Inferior parietal cortex (tissue), 1 donor: Measurements from ENCODE around the gene MBD6.

Experiments
- DNase-seq: peaks from one replicate; pipeline ENCODE4 v3.0.0-alpha.2; 2016; ENCODE audit errors: extremely low spot score

The MBD6 gene, protein sequence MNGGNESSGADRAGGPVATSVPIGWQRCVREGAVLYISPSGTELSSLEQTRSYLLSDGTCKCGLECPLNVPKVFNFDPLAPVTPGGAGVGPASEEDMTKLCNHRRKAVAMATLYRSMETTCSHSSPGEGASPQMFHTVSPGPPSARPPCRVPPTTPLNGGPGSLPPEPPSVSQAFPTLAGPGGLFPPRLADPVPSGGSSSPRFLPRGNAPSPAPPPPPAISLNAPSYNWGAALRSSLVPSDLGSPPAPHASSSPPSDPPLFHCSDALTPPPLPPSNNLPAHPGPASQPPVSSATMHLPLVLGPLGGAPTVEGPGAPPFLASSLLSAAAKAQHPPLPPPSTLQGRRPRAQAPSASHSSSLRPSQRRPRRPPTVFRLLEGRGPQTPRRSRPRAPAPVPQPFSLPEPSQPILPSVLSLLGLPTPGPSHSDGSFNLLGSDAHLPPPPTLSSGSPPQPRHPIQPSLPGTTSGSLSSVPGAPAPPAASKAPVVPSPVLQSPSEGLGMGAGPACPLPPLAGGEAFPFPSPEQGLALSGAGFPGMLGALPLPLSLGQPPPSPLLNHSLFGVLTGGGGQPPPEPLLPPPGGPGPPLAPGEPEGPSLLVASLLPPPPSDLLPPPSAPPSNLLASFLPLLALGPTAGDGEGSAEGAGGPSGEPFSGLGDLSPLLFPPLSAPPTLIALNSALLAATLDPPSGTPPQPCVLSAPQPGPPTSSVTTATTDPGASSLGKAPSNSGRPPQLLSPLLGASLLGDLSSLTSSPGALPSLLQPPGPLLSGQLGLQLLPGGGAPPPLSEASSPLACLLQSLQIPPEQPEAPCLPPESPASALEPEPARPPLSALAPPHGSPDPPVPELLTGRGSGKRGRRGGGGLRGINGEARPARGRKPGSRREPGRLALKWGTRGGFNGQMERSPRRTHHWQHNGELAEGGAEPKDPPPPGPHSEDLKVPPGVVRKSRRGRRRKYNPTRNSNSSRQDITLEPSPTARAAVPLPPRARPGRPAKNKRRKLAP

DNA sequence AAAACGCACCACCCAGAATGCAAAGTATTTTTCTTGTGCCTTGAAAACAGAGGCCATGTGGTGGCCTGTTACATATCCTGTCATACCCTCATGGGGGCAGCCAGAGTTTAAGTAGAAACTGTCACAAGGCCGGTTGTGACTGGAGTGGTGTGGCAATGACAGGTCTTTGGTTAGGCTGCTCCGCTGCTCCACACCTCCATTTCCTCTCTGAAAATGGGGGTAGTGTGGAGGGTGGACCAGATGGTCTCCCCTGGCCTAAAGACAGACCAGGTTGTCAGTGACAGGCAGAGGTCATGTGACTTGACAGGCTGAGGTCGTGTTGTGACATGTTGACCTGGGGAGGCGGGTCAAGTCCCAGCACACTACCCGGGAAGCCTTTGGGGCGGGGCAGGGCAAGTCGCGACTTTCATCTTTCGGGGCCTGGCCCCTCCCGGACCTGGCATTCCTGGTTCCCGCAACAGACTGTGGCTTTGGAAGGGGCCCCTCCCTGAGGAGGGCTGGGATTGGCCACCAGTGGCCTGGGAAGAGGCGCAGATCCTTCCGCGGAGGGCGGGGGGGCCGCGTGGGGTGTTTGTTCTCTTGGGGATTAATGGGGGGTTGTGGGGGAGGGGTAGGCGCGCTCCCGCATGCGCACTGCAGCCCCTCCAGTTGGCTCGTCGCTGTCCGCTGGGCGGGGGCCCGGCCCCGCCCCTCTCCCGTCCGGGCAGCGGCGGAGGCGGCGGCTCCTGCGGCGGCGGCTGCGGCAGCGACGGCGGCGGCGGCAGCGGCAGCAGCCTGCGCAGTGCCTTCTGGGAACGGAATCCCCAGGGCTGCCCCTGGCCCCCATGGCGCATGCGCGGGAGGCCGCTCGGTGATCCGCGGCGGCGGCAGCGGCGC, at the start of gene MBD6:
TSS of gene MBD6 (plus strand) at position 814 of the 876 bp plus-strand sequence. CDS start 1,480 bp downstream, outside the sequence.
- peak; percentile 78 for DNase-seq

DNA sequence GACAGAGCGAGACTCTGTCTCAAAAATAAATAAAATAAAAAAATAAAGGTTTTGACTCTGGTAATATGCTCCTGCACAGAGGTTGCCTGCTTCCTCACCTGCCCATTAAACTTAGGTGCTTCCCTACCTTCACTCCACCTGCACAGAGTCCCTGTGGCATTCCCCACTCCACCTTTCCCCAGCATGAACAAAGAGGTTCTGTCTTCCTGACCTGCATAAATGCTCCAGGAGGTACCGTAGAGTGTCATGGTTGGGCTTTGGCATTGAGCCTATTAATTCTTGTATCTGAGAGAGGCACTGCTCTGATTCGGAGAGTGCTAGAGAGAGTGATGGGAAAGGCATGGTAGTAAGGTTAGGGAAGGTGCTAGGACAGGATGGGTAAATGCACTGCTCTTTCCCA, 49.2 kb upstream of the MBD6 start:
- DNase-seq: no peak

DNA sequence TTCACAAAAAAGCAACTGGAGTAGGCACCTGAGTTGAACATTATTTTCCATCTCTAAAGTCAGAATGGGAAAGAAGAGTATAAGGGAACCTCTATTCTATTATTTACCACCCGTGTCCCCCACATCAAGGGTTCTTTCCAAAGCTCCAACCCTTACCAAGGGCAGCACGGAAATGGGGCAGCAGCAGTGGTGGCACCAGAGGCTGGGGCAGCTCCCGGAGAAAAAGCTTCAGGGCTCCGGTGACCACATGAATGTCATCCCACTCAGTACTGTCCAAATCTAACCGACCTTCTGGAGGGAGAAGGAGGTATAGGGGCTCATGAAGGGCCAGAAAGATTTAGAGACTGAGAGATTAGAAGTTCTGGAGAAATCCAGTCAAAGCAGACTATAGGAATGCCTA, 48.7 kb upstream of the MBD6 start:
- DNase-seq: no peak

DNA sequence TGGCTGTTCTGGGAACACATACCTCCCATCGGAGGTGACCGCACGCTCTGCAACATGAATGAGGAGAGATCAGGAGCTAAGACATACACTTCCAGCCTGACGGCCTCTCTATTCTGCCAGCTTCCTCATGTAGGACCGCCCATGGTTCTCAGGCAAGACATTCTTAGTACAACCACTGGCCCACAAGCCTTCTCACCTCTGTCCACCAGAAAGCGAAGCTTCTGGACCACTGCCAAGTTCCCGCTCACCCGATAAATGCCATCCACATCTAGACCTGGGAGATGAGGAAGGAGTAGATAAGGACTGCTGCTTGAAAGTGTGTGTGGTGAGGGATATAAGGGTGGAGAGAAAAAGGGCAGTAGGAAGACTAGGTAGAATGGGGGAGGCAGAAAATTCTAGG, 48.2 kb upstream of the MBD6 start:
- DNase-seq: no peak

DNA sequence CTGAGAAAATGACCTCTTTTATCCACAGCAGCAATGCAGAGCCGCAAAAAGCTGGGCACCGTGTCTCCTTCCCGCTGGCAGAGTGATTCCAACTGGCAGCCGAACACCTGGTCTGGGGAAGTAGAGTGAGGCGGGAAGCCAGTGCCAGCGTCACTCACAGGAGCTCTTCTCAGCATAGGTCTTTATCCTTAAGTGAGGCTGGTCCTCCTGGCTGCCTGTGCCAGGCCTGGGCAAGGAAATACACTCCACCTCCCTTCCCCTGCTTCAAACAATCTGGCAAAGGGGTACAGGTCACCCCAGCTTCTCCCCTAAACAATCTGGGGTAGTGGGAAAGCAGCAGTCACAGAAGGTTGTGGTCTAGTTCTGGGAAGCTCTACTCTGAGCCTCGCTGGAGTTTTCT, 47.8 kb upstream of the MBD6 start:
- DNase-seq: no peak

DNA sequence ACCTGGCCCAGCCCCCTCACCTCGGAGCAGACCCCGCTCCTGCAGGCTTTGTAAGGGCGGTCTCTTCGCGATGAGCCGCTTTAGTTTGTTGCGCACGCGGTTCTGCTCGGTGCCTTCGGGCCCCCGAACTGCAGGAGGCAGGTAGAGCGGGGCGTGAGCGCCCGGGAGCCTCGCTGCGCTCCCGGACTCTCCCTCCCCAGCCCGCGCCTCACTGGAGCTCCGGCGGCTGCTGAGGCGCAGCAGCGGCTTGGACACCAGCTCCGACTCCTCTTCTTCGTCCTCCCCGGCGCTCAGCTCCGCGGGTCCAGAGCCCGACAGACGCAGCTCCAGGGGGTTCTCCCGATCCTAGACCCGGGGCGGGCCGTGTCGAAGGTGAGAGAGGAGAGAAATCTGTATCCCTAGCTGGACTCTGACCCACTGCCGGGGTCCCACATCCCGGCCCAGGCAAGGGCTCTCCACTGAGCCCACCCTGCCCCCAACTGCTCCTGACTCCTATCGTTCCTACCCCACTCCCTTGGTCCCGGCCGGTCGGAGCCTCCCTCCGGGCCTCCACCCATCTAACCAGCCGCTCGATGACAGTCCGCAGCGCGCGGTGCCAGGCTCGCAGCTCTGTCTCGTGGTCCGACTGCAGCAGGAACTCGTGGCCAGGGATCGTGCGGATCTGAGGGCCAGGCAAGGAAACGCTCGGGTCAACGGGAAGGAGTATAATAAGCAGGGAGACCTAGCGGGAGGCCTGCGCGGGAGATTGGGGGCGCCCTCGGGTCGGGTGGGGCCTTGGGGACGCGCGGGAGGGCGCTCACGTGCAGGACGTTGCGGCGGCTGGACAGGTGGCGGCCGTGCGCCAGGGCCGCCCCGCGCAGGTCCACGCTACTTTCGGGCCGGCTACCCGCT, 47.1 kb upstream of the MBD6 start:
- DNase-seq: no peak

DNA sequence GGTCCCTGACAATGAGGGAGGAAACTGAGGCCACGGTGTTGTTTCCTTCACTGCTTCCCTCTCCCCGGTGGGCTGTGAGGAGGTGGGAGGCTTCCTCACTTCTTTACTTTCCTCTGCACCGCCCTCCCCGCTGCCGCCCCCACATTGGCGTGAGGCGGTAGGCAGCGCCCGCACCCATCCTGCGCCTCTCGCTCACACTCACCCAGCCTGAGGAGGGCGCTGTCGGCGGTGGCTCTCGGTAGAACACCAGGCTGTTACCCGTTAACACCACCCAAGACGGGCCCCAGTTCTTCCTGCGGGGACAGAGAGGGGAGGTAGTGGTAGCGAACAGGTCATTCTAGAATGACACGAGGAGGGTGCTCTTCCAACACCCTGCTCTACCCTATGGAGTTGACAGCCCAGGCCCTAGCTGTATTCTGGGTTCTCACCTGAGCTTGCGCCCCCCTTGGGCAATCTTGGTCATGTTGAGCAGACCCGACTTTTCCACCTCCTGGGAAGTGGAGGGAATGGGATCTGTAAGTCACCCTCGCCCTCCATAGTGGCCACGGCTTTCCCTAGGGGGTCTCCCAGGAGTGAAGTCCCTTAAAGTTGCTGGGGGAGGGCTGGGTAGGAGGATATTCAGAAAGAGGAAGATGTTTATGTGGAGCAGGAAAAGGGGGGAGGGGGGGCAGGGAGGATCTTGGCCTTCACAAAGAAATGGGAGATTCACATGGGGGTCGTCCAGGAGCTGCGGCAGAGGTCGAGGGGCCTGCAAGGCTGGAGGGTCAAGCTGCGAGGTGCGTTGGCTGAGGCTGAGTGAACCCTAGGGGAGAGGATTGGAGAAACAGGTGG, 46.2 kb upstream of the MBD6 start:
- DNase-seq: no peak

DNA sequence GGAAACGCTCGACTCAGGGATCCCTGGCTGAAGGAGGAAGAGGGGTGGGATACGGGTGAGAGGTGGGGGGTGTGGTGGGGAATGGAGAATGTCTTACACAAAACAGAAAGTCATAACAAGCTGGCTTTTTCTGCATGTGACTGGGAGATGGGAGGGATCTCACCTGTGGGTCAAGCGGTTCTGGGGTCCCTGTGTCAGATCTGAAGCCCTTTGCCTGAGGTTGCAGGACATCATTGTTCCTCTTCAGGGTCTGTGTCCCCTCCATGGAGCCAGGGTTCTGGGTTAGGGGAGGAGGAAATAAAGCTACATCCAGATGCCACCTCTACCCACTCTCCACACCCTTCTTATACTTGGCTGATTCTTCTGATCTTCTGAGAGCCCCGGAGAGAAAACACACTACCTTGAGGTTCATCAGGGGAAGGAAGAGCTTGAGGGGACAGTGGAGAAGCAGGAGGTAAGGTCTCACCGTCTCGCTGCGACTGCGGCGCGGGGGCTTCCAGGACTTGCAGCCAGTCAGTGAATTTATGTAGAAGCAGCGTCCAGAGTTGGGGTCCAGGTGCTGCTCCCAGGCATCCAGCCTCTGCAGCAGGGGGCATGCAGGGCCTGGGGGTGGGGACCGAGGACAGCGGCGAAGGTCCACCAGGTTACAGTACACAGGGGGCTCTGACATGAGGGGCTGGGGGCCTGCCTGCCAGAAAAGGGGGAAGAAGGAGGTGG, 45.5 kb upstream of the MBD6 start:
- no peak for DNase-seq

DNA sequence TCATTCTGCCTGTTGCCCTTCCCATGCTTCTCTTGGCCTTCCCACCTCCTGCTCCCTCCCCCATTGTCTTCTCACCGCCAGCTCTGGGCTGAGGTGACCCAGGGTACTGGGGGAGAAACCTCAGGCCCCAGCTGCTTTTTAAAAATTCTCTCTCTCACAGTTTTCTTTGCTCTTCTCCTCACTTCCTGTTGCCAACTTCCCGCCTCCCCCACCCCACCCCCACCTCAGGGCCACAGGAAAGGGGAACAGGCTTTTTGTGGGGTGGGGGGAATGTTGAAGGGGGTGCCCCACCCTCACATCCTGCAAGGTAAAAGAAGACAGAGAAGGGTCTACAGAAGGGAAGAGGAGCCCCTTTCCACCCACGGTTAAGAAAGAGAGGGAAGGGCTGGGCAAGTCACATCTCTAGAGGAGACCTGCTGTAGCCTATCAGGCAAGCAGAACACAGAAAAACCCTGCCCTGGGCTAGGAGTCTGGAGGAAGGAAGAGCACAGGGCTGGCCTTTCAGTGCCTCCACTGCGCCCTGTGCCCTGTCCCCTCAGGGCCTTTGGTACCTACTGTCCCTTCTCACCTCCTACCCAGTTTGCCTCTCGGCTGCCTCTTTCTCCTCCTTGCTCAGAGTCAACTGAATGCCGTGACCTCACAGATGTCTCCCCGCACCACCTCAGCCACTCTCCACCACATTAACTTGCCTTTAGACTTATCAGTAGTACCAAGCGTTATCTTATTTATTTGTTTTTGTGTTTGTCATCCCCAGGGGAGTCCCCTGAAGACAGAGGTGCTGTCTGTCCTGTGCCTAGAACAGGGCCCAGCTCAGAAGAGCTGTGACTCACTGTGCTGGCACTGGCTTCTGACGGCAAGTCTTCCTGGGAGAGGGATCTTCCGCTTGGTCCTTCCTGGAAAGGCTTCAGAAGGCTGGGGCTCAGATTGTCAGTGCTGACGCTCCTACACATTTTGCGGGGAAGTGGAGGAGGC, 44.6 kb upstream of the MBD6 start:
- DNase-seq: no peak

DNA sequence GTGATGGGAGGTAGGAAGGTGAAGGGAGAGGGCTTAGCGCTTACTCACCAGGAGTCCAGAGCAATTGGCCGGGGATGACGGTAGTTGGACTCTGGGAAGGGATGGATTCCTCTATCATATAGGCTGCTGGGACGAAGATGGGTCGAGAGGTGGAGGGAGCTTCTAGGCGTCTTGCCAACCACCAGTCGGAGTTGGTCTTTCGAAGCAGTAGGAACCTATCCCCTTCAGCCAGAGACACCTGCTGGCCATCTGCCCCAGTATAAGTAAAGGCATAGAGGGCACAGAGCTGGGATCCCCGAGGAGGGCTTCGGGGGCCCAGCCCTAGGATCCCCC, 43.6 kb upstream of the MBD6 start:
- DNase-seq: no peak

DNA sequence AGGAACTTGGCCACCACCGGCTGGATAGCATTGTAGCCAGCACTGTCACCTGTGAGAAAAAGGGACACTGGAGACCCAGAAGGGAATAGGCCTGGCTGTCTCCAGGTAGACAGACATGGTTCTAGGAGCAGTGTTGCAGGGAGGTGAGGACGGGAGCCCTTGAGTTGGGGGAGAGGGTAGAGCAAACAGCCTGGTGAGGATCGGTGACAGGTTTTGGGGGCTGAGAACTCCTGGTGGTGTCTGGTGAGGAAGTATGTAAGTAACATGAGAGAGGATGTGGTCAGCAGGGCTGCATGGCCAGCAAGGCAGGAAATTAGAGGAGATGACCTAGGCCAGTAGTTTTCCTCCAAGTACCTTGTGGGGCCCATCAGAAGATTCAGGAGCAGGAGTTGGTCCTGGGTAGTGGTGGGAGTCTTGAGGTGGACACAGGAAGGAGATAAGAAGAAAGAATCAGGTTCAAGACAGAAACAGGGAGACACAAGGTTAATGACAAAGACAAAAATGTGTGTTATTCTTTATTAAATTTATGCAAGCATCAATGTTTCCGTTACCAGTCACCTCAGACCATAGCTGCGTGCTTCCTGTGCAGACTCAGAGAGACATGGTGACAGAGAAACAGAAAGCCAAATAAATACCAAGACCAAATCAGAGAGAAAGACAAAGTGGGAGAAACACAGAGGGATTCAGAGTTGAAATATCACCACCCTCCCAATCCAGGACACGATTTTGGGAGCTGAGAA, 43.1 kb upstream of the MBD6 start, which contains the start of gene ARHGAP9:
TSS of gene ARHGAP9 (minus strand) at position 491 of the 740 bp plus-strand sequence. CDS start at position 31, 460 bp downstream.
- no peak for DNase-seq

DNA sequence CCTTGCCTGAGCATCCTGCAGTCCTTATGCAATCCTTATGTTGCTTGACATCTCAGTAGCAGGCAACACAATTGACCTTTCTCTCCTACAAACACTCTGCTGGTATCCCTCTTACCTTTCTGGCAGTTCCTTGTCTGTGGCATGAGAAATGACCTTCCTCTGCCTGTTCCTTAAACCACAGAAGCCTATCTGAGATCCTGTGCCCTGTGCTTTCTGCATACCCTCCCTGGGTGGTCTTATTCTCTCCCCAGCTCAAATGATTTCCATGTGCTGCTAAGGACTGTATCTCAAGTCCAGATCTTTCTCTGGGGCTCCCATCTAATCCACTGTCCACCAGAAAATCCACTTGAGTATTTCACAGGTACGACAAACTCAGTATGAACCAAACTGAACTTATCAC, 41.0 kb upstream of the MBD6 start:
- DNase-seq: no peak

DNA sequence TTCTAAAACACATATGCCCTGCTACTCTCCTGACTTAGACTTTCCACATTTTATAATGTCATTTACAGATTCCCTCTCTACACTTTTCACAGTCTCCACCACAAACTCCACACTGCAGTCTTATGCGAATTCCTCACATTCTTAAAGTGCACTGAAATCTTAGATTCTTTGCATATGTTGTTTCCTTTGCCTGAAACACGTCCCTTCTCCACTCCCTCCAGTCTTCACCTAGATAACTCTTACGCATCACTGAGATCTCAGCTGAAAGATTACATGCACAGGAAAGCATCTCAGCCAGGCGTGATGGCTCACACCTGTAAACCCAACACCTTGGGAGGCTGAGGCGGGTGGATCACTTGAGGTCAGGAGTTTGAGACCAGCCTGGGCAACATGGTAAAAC, 39.2 kb upstream of the MBD6 start:
- DNase-seq: no peak

DNA sequence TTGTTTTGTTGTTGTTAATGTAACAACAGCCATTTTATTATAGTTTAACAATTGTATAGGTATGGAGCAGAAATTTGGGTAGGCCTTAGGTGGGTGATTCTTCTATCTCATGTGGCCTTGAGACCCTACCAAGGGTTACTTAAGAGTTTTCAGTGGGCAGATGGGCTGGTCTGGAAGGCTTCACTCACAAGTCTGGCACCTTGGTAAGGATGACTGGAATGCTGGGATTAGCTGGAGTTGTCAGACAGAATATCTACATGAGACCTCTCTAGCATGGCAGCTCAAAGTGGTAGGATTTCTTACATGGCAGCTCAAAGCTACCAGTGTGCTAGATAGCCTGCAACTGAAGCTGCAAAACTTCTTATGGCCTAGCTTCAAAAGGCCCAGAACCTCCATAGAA, 36.9 kb upstream of the MBD6 start:
- no peak for DNase-seq

DNA sequence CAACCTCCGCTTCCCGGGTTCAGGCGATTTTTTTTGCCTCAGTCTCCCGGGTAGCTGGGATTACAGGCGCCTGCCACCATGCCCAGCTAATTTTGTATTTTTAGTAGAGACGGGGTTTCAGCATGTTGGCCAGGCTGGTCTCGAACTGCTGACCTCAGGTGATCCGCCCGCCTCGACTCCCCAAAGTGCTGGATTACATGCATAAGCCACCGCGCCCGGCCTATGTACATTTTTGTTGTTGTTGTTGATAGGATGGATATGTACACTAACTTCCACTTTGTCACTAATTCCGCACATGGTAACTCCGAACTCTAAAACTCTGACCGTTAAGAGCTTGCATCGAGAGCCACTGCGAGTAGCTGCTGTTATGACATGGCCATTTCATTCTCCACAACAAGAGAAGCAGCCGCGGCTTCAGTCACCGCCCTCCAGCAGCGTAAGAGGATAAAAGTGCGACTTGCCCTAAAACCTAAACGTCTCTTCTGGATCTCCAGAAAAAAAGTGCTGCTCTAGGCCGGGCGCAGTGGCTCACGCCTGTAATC, 35.5 kb upstream of the MBD6 start:
- no peak for DNase-seq

DNA sequence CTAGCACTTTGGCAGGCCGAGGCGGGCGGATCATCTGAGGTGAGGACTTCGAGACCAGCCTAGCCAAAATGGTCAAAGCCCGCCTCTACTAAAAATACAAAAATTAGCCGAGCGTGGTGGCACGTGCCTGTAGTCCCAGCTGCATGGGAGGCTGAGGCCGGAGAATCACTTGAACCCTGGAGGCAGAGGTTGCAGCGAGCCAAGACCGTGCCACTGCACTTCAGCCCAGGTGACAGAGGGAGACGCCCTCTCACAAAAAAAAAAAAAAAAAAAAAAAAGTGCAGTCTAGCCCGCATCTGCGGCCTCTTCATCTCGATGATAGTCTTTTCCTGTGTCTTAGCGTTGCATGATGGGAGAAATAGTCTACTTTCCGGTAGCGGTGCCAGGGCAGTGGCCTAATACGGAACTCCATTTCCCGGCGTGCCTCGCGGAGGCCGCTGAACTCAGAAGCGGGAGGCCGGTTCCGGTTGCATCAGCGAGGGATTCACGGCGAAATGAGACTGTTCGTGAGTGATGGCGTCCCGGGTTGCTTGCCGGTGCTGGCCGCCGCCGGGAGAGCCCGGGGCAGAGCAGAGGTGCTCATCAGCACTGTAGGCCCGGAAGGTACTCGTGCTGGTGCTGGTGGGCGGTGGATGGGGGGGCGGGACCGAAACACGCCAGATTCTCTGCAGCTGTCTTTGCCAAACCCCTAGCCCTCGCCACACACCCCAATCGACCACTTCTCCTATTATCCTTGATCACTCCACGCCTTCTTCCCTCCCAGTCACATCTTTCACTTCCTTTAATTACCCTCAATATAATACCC, 34.8 kb upstream of the MBD6 start, which contains the start of gene MARS1:
TSS of gene MARS1 (plus strand) at position 472 of the 805 bp plus-strand sequence. CDS start at position 495, 23 bp downstream.
- DNase-seq: peak; percentile 99
